Measurements from ENCODE around the gene GPRC5A.
"Not testable (repeated sequence)": the region's sequence is repeated elsewhere in the genome, so short reads cannot be mapped to it uniquely, and the experiment has no call there.

Gene GPRC5A, protein sequence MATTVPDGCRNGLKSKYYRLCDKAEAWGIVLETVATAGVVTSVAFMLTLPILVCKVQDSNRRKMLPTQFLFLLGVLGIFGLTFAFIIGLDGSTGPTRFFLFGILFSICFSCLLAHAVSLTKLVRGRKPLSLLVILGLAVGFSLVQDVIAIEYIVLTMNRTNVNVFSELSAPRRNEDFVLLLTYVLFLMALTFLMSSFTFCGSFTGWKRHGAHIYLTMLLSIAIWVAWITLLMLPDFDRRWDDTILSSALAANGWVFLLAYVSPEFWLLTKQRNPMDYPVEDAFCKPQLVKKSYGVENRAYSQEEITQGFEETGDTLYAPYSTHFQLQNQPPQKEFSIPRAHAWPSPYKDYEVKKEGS

DNA sequence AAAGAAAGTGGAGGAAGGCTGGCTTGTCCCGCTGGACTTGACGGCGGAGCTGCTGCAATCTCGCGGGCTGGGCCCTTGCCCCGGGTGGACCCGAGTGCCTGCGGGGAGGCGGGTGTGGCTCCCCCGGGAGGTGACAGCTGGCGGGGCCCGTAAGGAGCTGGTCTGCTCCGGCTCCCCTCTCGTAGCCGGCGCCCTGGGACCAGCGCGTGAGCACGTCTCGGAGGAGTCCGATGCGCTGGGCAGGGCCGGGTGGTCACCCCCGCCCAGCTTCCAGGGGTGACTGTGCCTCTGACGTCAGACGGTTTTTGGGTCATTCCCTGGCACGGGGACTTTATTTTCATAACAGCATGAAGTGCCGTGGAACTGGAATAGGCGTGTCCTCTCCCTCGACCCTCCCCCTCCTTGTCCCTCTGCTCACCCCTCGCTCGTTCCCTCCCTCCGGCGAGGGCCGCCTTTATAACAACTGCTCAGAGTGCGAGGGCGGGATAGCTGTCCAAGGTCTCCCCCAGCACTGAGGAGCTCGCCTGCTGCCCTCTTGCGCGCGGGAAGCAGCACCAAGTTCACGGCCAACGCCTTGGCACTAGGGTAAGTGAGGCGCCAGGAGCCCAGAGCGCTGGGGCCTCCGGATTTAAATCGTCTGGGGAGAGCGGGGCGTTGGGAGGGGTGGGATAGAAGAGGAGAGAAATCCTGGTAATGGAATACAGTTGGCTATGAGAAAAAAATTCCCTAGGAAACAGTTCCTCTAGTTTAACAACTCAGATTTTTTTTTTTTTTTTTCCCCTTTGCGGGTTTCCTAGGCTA, at the start of gene GPRC5A:
TSS of gene GPRC5A (plus strand) at position 483 of the 801 bp plus-strand sequence. CDS start 16,688 bp downstream, outside the sequence.
- DNase-seq (ENCODE audit: low read depth), result no peak

DNA sequence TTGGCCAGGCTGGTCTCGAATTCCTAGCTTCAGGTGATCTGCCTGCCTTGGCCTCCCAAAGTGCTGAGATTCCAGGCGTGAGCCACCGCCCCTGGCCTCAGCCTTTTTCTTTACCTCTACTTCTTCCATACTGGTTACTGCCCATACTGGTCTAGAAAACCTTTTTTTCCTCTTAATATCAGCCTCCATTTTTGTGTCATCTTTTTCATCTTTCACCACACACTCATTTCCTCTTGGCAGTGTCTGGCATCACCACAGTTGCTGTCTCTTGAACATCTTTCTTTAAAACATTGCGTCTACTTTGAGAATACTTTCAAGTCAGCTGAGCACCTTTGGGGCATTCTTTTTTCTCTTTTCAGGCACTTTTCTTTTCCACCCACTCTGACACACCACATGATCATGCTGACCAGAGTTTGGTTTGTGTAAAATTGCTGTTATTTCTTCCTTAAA, 45.5 kb upstream of the GPRC5A start:
- DNase-seq (ENCODE audit: low read depth), result no peak

DNA sequence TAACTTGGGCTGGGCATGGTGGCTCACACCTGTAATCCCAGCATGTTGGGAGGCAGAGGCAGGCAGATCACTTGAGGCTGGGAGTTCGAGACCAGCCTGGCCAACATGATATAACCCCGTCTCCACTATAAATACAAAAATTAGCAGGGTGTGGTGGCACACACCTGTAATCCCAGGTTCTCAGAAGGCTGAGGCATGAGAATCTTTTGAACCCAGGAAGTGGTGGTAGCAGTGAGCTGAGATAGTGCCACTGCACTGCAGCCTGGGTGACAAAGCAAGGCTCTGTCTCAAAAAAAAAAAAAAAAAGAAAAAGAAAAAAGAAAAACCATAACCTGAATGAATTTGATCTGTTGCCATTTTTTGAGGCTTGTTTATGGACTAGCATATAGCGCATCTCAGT, 44.6 kb upstream of the GPRC5A start:
- not testable (repeated sequence) for DNase-seq (ENCODE audit: low read depth)

DNA sequence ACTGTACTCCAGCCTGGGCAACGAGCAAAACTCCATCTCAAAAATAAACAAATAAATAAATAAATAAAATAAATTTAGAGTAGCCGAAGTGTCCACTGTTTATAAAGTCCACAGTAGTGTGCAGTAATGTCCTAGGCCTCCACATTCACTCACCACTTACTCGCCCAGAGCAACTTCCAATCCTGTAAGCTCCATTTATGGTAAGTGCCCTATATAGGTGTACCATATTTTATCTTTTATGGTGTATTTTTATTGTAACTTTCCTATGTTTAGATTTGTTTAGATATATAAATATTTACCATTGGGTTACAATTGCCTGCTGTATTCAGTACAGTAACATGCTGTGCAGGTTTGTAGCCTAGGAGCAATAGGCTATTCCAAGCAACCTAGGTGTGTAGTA, 37.9 kb upstream of the GPRC5A start:
- DNase-seq (ENCODE audit: low read depth), result no peak

DNA sequence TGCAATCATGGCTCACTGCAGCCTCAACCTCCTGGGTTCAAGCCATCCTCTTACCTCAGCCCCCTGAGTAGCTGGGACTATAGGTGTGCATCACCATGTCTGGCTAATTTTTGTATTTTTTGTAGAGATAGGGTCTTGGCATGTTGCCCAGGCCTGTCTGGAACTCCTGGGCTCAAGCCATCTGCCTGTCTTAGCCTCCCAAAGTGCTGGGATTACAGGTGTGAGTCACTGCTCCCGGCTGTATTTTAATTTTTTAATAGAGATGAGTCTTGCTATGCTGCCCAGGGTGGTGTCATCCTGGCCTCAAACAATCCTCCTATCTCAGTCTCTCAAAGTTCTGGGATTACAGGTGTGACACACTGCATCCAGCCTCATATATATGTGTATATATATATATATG, 31.7 kb upstream of the GPRC5A start:
- no peak for DNase-seq (ENCODE audit: low read depth)

DNA sequence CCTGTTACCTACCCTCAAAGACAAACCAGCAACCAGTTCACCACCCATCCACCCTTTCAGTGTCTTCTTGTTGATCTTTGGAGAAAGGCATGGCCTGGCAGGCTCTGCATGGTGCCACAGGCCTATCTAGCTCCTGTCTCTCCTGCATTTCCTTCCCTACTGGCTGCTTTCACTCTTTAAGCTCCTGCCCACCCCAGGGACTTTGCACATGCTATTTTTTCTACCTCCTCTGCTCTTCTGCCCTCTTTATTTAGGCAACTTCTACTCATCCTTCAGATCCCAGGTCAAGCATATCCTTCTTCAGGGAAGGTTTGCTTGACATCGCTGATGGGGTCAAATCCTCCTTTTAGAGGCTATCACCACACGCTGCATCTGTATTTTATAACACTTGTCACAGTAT, 27.1 kb upstream of the GPRC5A start:
- no peak for DNase-seq (ENCODE audit: low read depth)

DNA sequence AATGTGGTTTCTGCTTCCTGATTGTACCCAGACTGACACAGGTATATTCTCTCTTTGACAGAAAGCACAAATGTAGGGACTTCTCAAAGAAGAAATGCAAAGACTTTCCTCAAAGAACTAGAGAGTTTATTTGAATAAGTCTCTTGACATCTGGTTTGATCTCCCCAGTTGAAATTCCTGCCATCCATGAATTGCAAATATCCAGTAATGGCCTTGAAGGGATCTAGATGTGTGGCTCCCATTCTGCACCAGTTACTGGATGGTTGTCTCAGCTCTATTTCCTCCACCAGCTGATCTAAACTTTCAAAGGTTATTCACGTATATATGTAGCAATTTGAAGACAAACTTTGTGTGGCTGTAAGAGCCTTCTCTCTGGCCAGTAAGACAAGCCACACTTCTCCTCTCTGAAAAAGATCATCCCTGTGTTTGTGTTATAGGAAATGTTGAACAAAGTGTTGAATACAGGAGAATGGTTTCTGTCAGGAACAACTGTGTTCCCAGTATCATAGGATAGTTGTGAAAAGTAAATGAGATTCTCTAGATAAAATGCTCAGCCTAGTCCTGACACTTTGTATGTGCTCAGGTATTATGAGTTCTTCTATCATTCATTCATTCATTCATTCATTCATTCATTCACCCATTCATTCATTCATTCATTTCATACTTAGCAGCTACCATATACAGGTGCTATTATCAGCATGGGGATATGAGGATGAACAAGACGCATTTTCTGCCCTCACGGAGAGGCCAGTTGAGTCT, 22.7 kb upstream of the GPRC5A start:
- DNase-seq (ENCODE audit: low read depth), result no peak

DNA sequence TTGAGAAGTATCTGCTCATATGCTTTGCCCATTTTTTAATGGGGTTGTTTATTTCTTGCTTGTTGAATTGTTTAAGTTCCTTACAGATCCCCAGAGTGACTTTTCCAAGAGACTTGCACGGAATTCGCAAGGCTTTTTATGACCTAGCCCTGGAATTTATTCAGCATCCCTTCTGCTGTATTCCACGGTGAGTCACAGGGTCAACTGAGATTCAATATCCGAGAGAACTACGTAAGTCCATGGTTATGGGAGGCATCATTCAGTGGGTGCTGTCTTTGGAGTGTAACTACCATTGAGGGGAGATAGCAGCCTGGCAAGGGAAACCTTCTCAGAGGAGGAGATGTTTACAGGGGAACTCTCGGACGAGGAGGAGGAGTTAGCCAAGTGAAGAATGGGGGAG, 20.9 kb upstream of the GPRC5A start:
- no peak for DNase-seq (ENCODE audit: low read depth)

DNA sequence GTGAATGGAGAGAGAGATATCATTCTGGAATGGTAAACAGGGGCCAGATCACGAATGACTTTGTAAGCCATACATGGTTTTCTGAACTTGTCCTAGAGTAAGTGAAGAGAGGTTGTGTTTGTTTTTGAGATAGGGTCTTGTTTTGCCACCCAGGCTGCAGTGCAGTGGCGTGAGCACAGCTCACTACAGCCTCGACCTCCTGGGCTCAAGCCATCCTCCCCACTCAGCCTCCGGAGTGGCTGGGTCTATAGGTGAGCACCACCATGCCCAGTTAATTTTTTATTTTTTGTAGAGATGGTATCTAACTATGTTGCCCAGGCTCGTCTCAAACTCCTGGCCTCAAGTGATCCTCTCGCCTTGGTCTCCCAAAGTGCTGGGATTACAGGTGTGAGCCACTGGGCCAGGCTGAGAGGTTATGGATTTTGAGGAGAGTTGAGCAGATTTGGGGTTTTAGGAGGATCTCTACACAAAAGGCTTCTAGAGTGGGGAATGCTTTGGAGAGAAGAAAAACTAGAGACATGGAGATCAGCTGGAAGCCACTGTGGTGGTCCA, 19.7 kb upstream of the GPRC5A start:
- no peak for DNase-seq (ENCODE audit: low read depth)

DNA sequence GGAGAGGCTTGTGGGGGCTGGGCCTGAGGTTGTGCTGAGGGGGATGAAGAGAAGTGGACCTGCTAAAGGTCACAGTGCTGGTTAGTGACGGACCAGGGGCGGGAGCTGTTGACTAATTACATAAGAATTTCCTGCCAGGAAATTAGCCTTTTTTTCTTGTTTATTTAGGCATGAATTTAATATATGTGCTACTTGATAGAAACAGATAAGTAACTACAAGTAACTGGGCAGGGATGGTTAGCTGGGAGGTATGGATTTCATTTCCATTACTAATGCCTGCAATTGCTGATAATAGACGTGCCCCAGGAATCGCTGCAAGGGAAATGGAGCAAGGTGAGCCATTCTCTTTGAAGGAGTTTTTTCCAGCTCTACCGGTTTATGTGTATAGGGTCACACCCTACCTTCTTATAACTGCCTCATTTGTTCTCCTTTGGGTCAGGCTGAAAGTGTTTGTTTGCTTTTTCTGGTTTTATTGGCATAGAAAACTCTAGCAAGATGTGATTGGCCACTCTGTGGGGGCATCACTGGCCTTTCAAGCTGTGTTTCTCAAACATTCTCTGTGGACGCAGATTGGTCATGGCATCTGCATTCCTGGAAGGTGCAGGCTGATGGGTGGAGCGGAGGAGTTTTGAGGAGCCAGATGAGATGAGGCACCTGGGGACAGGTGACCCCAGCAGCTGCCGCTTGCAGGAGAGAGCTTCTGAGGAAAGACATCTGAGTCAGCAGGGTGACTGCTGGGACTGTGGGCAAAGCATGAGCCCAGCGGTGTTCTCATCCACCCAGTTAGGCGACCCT, 19.0 kb upstream of the GPRC5A start:
- DNase-seq (ENCODE audit: low read depth), result no peak

DNA sequence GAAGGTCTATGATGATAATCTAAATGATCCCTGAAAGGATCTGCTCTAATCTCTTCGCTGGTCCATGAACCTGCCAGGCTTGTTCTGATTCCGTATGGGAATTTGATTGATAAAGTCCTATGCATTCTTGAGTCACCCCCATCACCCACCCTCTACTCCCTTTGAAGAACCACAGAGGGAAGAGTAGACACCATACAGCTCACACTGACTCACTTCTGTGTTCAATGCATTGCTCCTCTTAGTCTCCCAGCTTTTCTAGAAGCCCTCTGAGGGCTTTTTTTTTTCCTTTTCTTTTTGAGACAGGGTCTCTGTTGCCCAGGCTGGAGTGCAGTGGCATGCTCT, 18.5 kb upstream of the GPRC5A start:
- no peak for DNase-seq (ENCODE audit: low read depth)

DNA sequence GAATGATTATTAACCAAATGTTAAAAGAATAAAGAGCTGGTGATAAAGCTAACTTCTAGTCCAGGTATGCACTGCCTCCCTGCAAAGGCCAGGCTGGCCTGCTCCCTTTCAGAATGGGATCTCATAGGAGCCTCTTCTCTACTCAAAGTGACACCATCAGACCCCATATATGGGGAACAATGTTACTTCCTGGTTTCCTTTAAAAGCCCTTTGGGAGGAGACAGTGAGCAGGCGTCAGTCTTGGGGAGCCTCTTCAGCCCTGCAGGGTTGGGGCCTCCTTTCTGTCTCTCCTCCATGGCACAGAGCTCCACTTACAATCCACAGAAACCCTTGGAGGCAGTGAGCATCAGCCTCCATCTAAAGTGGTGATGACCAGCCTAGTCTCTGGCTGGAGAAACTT, 17.3 kb upstream of the GPRC5A start:
- no peak for DNase-seq (ENCODE audit: low read depth)

DNA sequence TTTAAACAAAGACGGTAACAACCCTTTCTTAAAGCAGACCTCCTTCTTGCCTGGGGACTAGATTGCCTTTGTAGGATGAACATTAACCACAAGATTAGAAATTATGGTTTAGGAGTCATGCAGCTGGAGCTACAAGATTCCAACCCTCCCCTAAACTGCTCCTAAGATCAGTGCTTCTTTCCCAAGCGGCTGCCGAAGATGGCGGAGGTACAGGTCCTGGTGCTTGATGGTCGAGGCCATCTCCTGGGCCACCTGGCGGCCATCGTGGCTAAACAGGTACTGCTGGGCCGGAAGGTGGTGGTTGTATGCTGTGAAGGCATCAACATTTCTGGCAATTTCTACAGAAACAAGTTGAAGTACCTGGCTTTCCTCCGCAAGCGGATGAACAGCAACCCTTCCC, 16.1 kb upstream of the GPRC5A start:
- not testable (repeated sequence) for DNase-seq (ENCODE audit: low read depth)

DNA sequence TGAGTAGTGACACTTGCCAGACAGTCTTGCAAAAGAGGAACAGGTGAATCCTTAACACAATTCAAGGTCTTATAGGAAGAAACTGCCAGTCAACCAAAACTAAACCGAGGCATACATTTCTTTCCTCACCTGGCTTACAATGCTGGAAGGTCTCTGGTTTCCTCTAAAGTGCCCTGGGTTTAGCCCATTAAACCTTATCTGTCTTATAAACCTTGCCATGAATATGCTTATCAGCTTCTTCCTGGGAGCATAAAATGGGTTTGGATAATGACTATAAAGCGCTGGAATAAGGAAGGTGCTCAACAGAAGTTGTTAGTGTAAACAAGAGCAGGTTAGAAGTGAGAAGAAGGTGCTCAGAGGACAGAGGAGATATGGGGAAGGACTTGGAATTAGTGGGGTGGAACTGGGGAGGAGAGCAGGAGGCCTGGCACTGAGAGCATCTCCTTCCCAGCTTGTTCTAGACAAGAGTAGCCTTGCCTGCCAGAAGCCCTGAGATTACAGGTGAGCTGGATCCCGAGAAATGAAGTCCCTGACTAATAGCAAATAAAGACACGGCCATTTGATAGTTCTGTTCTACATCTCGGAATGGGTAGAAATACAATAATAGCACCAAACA, 14.1 kb upstream of the GPRC5A start:
- no peak for DNase-seq (ENCODE audit: low read depth)

DNA sequence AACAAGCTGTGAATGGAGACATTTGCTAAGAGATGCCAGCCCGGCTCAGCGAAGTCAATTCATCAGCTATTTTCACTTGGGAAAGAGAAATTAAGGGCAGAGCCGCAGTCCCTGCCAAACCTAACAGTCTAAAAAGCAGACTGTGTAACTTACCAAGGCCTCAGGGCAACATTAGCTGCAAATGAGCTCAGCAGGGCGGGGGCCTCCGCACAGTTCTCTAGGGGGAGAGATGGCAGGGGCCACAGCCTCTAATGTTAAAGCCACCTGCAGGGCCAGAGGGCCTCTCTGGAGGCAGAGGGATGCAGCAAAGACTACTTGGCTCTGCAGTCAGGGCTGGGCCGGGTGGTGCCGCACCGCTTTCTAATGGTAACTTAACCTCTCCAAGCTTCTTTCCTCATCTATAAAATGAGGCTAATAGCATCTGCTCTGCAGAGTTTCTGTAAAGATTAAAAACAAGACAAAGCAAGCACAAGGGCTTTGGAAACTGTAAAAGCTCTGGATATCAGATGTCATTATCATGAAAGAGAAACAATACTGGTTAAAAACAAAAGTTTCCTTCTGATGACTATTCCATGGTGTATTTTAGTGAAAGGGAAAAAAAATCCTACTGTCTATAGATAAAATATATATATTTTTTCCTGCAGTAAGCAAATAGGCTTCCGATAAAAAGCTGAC, 13.4 kb upstream of the GPRC5A start:
- DNase-seq (ENCODE audit: low read depth), result no peak

DNA sequence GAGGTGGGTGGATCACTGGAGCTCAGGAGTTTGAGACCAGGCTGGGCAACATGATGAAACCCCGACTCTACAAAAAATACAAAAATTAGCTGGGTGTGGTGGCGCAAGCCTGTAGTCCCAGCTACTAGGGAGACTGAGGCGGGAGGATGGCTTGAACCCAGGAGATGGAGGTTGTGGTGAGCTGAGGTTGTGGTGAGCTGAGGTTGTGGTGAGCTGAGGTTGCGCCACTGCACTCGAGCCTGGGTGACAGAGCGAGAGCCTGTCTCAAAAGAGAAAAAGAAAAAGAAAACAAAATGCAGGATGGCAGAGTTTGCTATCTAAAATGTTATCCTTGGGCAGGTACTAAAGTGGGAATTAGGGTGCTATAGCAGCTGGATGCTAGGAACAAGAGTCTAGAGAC, 10.8 kb upstream of the GPRC5A start:
- no peak for DNase-seq (ENCODE audit: low read depth)

DNA sequence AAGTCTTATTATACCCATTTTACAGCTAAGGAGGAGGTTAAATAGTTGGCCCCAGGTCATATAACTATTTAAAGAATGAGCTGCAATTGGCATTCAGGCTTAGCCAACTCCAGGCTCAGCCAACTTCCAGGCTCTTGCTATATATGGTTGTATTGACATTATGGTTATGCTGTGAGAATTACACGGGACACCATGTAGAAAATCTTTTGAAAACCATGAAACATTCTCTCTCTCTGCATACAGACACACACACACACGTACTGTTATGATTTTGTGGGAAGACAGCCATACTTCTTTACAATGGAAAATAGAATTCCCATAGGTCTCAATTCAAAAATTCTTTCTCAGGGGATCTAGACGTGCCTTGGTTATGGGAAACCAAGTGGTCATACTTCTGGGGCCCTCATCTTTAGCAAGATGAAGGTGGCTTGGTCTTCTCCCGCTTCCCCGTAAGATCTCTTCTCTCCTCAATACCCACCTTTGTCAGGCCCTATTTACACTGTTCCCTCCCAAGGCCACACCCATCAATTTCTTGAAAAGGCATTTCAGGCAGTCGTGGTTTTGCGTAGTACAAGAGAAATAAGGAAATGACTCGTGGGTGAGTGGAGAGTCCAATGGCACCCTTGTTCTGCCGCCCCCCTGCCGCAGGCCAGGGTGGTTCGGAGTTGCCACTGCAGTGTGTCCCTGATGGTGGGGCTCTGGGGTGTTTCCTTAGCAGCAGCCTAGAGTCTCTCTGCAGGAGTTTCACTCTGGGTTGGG, 10.0 kb upstream of the GPRC5A start:
- DNase-seq (ENCODE audit: low read depth), result no peak

DNA sequence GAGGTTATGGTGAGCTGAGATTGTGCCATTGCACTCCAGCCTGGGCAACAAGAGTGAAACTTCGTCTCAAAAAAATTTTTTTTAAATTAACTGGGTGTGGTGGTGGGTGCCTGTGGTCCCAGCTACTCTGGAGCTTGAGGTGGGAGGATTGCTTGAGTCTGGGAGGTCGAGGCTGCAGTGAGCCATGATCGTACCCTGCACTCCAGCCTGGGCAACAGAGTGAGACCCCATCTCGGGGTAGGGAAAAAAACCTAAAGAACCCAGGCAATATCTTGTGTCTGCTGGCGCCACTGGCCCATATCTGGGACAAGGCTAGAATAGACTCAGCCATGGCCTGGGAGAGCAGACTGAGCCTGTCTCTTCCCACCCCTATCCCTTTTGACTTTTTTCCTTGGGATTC, 9.1 kb upstream of the GPRC5A start:
- DNase-seq (ENCODE audit: low read depth), result no peak

DNA sequence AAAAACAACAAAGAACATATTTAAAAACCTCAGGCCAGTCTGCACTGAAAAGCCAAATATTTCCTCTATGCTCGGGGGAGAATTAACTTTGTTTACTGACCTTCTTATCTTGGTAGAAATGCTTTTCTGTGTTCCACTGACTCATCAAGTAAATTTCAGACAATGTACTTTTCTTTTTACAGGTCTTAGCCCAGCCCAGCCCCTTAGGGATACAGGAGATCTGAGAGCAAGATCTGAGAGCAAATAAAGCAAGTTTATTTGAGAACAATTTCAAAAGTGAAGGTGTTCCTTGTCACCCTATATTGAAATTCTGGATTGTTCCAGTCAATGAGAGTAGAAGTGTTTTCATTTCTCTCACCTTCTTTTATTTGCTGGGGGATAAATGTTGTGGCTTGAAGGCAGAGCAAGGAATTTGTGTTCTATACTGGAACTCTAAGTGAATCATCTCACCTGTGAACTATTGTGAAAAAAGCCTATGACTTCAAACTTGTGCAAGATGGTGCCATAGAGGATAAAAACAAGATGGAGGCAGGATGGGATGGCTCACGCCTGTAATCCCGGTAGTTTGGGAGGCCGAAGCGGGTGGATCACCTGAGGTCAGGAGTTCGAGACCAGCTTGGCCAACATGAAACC, 7.9 kb upstream of the GPRC5A start:
- no peak for DNase-seq (ENCODE audit: low read depth)
